Colonic mucosa (tissue), 4 donors: Measurements from ENCODE around the gene PIGN. TPM values are rescaled to one million over a fixed set of nuclear protein-coding genes. Genes with fewer than 3 reads are reported as not detected.

Experiments used
- DNase-seq: peaks from one replicate; pipeline ENCODE4 v3.0.0-alpha.2; 2020
- H3K27ac ChIP-seq: fragments of 200-600 bp; one replicate; pipeline ENCODE4 v1.8.0; 2021
- H3K27me3 ChIP-seq: fragments of 200-600 bp; one replicate; pipeline ENCODE4 v1.8.0; 2021
- H3K36me3 ChIP-seq: fragments of 200-600 bp; one replicate; pipeline ENCODE4 v1.8.0; 2021
- H3K4me1 ChIP-seq: fragments of 200-600 bp; one replicate; pipeline ENCODE4 v1.8.0; 2021; ENCODE audit warnings: mild to moderate bottlenecking
- H3K4me3 ChIP-seq: fragments of 200-600 bp; one replicate; pipeline ENCODE4 v1.8.0; 2021
- H3K9ac ChIP-seq, 2 donors: one replicate each; pipeline ENCODE4 v1.7.0; 2013; ENCODE audit warnings: control low read depth in 2 of 2, low read depth in 2 of 2, low read length in 2 of 2
- H3K9me3 ChIP-seq: fragments of 200-600 bp; one replicate; pipeline ENCODE4 v1.8.0; 2021
- intact Hi-C: fragments of 100-400 bp; cut with DNase I; formaldehyde crosslinking; loops from one replicate; pipeline ENCODE4 v1.14.1; 2022
- total RNA-seq, 2 donors: library from RNA; stranded (reverse); fragmentation: NEBNext Ultra II Directional in 1 of 2; extraction: Animal tissue kit (Norgen Biotek cat#: 25700) in 1 of 2; gene quantifications; one replicate each; pipeline ENCODE4 v1.2.1, GENCODE V29; 2021
- TF ChIP-seq, protein P1 (sequence below): fragments of 200-600 bp; IDR thresholded peaks from one replicate; pipeline ENCODE4 v1.8.0; 2022; ENCODE audit warnings: antibody characterized with exemption, mild to moderate bottlenecking
- donor health status: healthy.
- donor health status: DM: no; HTN: no; CAD: no.
- donor health status: DM: no; HTN: no; CAD: no.

PIGN gene
- total RNA-seq, 2 donors from 2014 or later, result 30.1 to 37.9 TPM

- no peak overlapping the region for H3K27ac ChIP-seq
- no peak for DNase-seq
- intact Hi-C loops, result no loop called here
- H3K4me1 ChIP-seq, result no peaks in the 10 kb centered on the region
- no peak overlapping the region for H3K9ac ChIP-seq
- TF ChIP-seq, protein P1, sequence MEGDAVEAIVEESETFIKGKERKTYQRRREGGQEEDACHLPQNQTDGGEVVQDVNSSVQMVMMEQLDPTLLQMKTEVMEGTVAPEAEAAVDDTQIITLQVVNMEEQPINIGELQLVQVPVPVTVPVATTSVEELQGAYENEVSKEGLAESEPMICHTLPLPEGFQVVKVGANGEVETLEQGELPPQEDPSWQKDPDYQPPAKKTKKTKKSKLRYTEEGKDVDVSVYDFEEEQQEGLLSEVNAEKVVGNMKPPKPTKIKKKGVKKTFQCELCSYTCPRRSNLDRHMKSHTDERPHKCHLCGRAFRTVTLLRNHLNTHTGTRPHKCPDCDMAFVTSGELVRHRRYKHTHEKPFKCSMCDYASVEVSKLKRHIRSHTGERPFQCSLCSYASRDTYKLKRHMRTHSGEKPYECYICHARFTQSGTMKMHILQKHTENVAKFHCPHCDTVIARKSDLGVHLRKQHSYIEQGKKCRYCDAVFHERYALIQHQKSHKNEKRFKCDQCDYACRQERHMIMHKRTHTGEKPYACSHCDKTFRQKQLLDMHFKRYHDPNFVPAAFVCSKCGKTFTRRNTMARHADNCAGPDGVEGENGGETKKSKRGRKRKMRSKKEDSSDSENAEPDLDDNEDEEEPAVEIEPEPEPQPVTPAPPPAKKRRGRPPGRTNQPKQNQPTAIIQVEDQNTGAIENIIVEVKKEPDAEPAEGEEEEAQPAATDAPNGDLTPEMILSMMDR, result no peak
- no peaks in the 10 kb centered on the region for H3K27me3 ChIP-seq
- no peaks in the 10 kb centered on the region for H3K9me3 ChIP-seq
- no peaks in the 10 kb centered on the region for H3K36me3 ChIP-seq
- H3K4me3 ChIP-seq, result no peak overlapping the region
Observed at GRCh38 chr18:62017618-62018017, 169.2 kb downstream of the PIGN start.

- DNase-seq, result no peak
- H3K9me3 ChIP-seq, result no peaks in the 10 kb centered on the region
- H3K36me3 ChIP-seq, result no peaks in the 10 kb centered on the region
- no peak overlapping the region for H3K4me3 ChIP-seq
- TF ChIP-seq, protein P1, result no peak
- H3K27me3 ChIP-seq, result no peaks in the 10 kb centered on the region
- H3K27ac ChIP-seq, result no peak overlapping the region
- H3K9ac ChIP-seq, result no peak overlapping the region
- intact Hi-C loops, result no loop called here
- no peaks in the 10 kb centered on the region for H3K4me1 ChIP-seq
Observed at GRCh38 chr18:62011416-62011815, 175.4 kb downstream of the PIGN start.

DNA sequence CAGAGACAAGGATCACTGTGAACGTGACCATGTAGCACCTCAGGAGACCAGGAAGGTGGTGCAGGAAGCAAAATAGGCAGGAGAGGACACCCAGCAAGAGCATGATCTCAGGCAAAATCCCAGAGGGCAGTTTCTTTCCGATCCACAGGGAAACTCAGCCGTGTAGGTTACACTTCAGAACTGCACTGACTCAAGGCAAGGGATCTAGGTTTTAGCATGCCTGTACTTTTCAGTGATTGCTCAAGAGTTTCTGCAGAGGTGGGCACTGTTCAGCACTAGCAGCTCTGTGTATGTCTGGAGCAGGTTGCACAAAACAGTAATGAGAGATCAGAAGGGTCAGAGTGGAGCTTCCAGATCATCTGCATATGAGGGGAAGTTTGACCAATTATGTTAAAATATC, 177.3 kb downstream of the PIGN start:
- Histone ChIP-seq H3K9me3 (no peaks in the 10 kb centered on the region), H3K9ac (no peak overlapping the region), H3K36me3 (no peaks in the 10 kb centered on the region), H3K4me3 (no peak overlapping the region), H3K4me1 (no peaks in the 10 kb centered on the region), H3K27ac (no peak overlapping the region), H3K27me3 (no peaks in the 10 kb centered on the region)
- TF ChIP-seq, protein P1, result no peak
- intact Hi-C loops, result no loop called here
- no peak for DNase-seq

DNA sequence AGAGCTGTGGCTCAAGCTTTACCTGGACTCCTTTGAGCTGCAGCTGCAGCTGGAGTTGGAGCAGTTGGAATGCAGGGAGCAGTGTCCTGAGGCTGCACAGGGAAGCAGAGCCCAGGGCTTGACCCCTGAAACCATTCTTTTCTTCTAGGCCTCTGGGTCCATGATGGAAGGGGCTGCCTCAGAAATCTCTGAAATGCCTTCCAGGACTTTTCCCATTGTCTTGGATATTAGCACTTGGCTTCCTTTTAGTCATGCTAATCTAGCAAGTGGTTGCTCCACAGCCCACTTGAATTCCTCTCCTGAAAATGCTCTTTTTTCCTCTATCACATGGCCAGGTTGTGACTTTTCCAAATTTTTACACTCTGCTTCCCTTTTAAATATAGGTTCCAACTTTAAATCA, 185.5 kb downstream of the PIGN start:
- intact Hi-C loops, result no loop called here
- Histone ChIP-seq H3K36me3 (no peaks in the 10 kb centered on the region), H3K4me1 (no peaks in the 10 kb centered on the region), H3K27me3 (no peaks in the 10 kb centered on the region), H3K9me3 (no peaks in the 10 kb centered on the region), H3K27ac (no peak overlapping the region), H3K4me3 (no peak overlapping the region), H3K9ac (no peak overlapping the region)
- TF ChIP-seq, protein P1, result no peak
- no peak for DNase-seq

DNA sequence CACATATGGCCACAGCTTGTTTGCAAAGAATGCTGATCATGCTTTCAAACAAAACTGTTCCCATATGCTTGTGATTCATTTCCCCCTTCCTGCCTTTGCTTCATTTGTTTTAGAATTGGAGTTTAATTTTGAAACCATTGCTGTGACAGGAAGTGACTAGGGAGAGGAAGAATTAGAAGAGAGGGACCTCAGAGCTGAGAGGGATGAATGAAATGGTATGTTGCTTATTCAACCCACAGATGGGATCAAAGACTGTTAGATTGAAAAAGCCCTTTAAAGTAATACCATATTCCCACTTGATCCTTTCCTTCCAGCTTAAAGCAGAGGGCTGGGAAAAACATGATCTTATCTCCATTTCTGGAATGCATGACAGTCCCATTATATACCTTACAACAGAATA, 187.9 kb downstream of the PIGN start:
- no peak for DNase-seq
- intact Hi-C loops, result no loop called here
- TF ChIP-seq, protein P1, result no peak
- Histone ChIP-seq H3K9ac (no peak overlapping the region), H3K36me3 (no peaks in the 10 kb centered on the region), H3K27me3 (no peaks in the 10 kb centered on the region), H3K4me3 (no peak overlapping the region), H3K9me3 (no peaks in the 10 kb centered on the region), H3K4me1 (no peaks in the 10 kb centered on the region), H3K27ac (no peak overlapping the region)

GRCh38 chr18:61998335-61998734, 188.5 kb downstream of the PIGN start:
- H3K4me3 ChIP-seq, result no peak overlapping the region
- no peaks in the 10 kb centered on the region for H3K27me3 ChIP-seq
- TF ChIP-seq, protein P1, result no peak
- H3K36me3 ChIP-seq, result no peaks in the 10 kb centered on the region
- intact Hi-C loops, result no loop called here
- H3K9ac ChIP-seq, result no peak overlapping the region
- no peak for DNase-seq
- no peaks in the 10 kb centered on the region for H3K9me3 ChIP-seq
- no peaks in the 10 kb centered on the region for H3K4me1 ChIP-seq
- H3K27ac ChIP-seq, result no peak overlapping the region
